ENCODE data around the gene C11orf52. TPM values are rescaled to one million over a fixed set of nuclear protein-coding genes. Genes with fewer than 3 reads are reported as not detected.

C11orf52 gene
- total and polyA plus RNA-seq, 2 of the 13 experiments (the other 11 are each of a cell fraction or from before 2014, with no cell fraction given): 7.4 to 11.0 TPM

DNA sequence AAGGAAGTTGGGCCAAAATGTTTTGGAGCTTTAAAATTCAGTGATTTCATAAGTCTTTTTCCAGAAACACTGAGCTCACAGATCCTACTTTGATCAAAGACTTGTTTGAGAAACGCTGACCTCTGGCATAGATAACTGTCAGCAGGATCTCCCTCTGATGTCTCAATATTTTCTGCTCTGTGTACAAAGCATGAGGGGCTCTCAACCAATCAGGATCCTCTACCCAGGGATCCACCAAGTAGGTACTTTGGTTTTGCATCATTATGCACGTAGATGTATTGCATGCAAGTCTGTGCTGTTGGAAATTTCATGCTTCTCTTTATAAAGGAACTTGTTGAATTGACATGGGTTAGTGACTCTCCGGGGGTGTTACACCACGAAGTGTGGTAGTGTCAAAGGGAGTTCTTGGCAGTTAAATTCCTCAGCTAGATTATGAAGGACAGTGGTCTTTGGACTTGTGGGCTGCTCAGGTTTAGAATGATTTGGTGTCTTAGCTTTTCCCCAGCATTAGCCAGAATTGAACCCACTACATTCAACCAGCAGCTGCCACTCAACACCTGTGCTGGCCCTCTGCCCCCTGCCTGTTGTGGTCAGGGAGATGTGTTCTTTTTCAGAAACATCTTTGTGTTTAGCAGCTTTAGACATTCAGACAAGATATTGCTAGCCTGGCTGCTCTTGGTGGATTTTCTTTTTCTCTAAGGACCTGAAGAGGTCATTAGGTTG lies 16.8 kb downstream of the C11orf52 start (continued):
- TF ChIP-seq, protein P1, sequence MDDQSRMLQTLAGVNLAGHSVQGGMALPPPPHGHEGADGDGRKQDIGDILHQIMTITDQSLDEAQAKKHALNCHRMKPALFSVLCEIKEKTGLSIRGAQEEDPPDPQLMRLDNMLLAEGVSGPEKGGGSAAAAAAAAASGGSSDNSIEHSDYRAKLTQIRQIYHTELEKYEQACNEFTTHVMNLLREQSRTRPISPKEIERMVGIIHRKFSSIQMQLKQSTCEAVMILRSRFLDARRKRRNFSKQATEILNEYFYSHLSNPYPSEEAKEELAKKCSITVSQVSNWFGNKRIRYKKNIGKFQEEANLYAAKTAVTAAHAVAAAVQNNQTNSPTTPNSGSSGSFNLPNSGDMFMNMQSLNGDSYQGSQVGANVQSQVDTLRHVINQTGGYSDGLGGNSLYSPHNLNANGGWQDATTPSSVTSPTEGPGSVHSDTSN (CRISPR knock-in tag; IDR thresholded peaks at IDR 0.05; ENCODE audit: borderline replicate concordance): no peak
- no peak for TF ChIP-seq GZF1 (CRISPR knock-in tag; IDR thresholded peaks at IDR 0.05)
- no peak for TF ChIP-seq AKAP8 (CRISPR knock-in tag; IDR thresholded peaks at IDR 0.05)
- TF ChIP-seq TCF7L2 (IDR thresholded peaks at IDR 0.05; ENCODE audit: low read depth, low read length): no peak
- TF ChIP-seq ZNF232 (CRISPR knock-in tag; IDR thresholded peaks at IDR 0.05; ENCODE audit: borderline replicate concordance): no peak
- TF ChIP-seq, protein P2, sequence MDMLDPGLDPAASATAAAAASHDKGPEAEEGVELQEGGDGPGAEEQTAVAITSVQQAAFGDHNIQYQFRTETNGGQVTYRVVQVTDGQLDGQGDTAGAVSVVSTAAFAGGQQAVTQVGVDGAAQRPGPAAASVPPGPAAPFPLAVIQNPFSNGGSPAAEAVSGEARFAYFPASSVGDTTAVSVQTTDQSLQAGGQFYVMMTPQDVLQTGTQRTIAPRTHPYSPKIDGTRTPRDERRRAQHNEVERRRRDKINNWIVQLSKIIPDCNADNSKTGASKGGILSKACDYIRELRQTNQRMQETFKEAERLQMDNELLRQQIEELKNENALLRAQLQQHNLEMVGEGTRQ (IDR thresholded peaks at IDR 0.05; ENCODE audit: low read depth, low read length): no peak
- TF ChIP-seq, protein P2 (CRISPR knock-in tag; IDR thresholded peaks at IDR 0.05; ENCODE audit: borderline replicate concordance): no peak
- TF ChIP-seq ARNT2 (CRISPR knock-in tag; IDR thresholded peaks at IDR 0.05; ENCODE audit: low read depth): no peak
- TF ChIP-seq HOXA5 (CRISPR knock-in tag; IDR thresholded peaks at IDR 0.05): no peak
- TF ChIP-seq, protein P3, sequence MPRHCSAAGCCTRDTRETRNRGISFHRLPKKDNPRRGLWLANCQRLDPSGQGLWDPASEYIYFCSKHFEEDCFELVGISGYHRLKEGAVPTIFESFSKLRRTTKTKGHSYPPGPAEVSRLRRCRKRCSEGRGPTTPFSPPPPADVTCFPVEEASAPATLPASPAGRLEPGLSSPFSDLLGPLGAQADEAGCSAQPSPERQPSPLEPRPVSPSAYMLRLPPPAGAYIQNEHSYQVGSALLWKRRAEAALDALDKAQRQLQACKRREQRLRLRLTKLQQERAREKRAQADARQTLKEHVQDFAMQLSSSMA (CRISPR knock-in tag; IDR thresholded peaks at IDR 0.05): no peak
- TF ChIP-seq, protein P4, sequence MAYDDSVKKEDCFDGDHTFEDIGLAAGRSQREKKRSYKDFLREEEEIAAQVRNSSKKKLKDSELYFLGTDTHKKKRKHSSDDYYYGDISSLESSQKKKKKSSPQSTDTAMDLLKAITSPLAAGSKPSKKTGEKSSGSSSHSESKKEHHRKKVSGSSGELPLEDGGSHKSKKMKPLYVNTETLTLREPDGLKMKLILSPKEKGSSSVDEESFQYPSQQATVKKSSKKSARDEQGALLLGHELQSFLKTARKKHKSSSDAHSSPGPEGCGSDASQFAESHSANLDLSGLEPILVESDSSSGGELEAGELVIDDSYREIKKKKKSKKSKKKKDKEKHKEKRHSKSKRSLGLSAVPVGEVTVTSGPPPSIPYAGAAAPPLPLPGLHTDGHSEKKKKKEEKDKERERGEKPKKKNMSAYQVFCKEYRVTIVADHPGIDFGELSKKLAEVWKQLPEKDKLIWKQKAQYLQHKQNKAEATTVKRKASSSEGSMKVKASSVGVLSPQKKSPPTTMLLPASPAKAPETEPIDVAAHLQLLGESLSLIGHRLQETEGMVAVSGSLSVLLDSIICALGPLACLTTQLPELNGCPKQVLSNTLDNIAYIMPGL (CRISPR knock-in tag; IDR thresholded peaks at IDR 0.05; ENCODE audit: borderline replicate concordance in 1 of 2, low read depth in 1 of 2): no peak
- no peak for TF ChIP-seq AGO2 (optimal IDR thresholded peaks at IDR 0.05; ENCODE audit: low read depth, low read length)
- no peak for TF ChIP-seq NR1H2 (CRISPR knock-in tag; IDR thresholded peaks at IDR 0.05; ENCODE audit: borderline replicate concordance, low read depth)
- TF ChIP-seq ZNF83 (CRISPR knock-in tag; IDR thresholded peaks at IDR 0.05; ENCODE audit: borderline replicate concordance): no peak
- TF ChIP-seq ZNF570 (CRISPR knock-in tag; IDR thresholded peaks at IDR 0.05; ENCODE audit: borderline replicate concordance): no peak
- TF ChIP-seq IRF2 (CRISPR knock-in tag; IDR thresholded peaks at IDR 0.05): 0 out of 2 replicates have a peak, but pooled peaks have one; percentile 64
- TF ChIP-seq, protein P5, sequence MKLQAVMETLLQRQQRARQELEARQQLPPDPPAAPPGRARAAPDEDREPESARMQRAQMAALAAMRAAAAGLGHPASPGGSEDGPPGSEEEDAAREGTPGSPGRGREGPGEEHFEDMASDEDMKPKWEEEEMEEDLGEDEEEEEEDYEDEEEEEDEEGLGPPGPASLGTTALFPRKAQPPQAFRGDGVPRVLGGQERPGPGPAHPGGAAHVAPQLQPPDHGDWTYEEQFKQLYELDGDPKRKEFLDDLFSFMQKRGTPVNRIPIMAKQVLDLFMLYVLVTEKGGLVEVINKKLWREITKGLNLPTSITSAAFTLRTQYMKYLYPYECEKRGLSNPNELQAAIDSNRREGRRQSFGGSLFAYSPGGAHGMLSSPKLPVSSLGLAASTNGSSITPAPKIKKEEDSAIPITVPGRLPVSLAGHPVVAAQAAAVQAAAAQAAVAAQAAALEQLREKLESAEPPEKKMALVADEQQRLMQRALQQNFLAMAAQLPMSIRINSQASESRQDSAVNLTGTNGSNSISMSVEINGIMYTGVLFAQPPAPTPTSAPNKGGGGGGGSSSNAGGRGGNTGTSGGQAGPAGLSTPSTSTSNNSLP (IDR thresholded peaks at IDR 0.05; ENCODE audit: low read depth, low read length): no peak
- no peak for TF ChIP-seq XBP1 (CRISPR knock-in tag; IDR thresholded peaks at IDR 0.05)
- peak; percentile 43; the same call in 1 of the 2 replicates for TF ChIP-seq KAT8 (CRISPR knock-in tag; IDR thresholded peaks at IDR 0.05)
